HG03039 (cell line): ENCODE measurements around the gene TMEM150C.
"Not testable (repeated sequence)": the region's sequence is repeated elsewhere in the genome, so short reads cannot be mapped to it uniquely, and the experiment has no call there.

Experiments
- ATAC-seq: cut with Tn5 transposase; IDR thresholded peaks from one replicate; pipeline ENCODE4 v1.9.1; 2021; ENCODE audit warnings: mild to moderate bottlenecking, moderate library complexity; ENCODE audit not compliant: unreplicated experiment

The TMEM150C gene

GRCh38 chr4:82569727-82570126, 7.9 kb upstream of the TMEM150C start:
- no peak for ATAC-seq

GRCh38 chr4:82569076-82569475, 7.3 kb upstream of the TMEM150C start:
- no peak for ATAC-seq

DNA sequence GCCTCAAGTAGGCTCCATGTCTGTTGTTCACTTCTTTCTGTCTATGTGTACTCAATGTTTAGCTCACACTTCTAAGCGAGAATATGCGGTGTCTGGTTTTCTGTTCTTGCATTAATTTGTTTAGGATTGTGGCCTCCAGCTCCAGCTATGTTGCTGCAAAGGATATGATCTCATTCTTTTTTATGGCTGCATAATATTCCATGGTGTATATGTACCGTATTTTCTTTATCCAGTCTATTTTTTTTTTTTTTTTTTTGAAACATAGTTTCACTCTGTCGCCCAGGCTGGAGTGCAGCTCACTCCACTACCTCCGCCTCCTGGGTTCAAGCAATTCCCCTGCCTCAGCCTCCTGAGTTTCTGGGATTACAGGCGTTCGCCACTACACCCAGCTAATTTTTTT, 5.7 kb upstream of the TMEM150C start:
- ATAC-seq, result no peak

DNA sequence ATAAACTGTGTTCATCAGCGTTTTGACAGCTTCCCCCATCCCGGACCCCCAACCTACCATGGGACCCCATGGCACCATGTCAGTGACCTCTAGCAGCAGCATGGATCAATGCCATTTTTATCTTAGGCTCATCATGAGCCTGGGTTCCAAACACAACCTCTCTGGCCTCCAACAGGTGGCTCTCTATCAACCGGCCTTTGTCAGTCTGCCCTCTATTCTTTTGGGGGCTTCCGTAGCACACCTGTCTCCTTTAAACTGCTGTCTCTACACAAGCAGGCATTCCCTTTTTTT, 721 bp upstream of the TMEM150C start:
- no peak for ATAC-seq

GRCh38 chr4:82560853-82561785, 669 bp downstream of the TMEM150C start:
- ATAC-seq, result no peak

DNA sequence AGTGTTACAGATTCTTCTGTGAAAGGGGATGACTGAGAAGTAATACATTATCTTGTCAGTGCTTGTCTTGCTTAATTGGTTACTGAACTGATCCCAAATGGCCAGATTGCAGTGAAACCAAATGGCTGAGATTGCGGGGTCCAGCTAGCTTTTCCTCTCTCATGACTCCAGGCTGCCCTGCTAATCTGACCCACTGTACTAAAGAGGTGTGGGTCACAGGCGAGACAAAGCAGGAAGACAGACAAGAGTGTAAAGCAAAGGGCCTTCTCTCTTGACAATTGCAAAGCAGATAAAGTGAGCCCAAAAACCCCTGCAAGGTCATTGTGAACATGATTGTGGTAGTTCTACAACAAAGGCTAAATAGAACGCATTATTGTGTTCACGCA, 2.1 kb downstream of the TMEM150C start:
- no peak for ATAC-seq

GRCh38 chr4:82559090-82559734, 2.6 kb downstream of the TMEM150C start:
- ATAC-seq, result not testable (repeated sequence)

GRCh38 chr4:82555276-82555675, 6.5 kb downstream of the TMEM150C start:
- no peak for ATAC-seq

DNA sequence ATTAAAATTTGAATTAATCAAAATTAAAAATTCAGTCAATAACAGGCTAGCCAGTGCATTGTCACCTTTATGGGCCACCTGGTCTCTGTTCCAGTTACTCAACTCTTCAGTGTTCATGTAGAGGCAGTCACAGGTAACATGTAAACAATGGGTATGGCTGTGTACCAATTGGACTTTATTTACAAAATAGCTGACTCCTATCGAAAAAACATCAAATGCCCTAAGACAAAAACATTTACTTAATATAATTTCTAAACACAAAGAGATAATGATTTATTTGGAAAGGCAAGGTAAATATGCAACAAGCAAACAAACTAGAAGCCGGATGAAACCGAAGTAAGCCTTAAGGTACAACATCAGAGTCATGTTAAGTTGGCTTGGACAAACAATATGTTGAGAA, 8.8 kb downstream of the TMEM150C start:
- no peak for ATAC-seq

GRCh38 chr4:82551734-82552133, 10.1 kb downstream of the TMEM150C start:
- no peak for ATAC-seq

GRCh38 chr4:82547850-82548249, 13.9 kb downstream of the TMEM150C start:
- ATAC-seq, result not testable (repeated sequence)

- ATAC-seq, result no peak
Measured at GRCh38 chr4:82543131-82543530, 18.7 kb downstream of the TMEM150C start.

- ATAC-seq, result no peak
Measured at GRCh38 chr4:82542642-82543041, 19.1 kb downstream of the TMEM150C start.

- no peak for ATAC-seq
Measured at GRCh38 chr4:82529322-82529721, 32.5 kb downstream of the TMEM150C start.

- no peak for ATAC-seq
Measured at GRCh38 chr4:82528868-82529267, 32.9 kb downstream of the TMEM150C start.

DNA sequence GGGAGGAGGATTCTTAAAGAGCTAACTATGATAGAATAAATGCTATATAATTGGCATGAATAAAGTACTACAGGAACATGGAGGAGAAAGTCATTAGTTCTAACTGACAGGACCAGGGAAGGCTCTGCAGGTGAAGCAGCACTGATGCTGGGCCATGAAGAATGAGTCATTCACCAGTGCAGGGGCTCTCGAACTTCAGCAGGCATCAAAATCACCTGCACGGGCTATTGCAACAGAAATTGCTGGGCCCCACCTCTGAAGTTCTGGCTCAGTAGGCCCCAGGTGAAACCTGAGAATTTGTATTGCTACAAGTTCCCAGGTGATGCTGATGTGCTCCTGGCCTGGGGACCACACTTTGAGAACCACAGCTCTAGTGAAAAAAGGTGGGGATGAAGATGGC, 33.7 kb downstream of the TMEM150C start:
- ATAC-seq, result no peak

- no peak for ATAC-seq
Measured at GRCh38 chr4:82525307-82525911, 36.4 kb downstream of the TMEM150C start.

DNA sequence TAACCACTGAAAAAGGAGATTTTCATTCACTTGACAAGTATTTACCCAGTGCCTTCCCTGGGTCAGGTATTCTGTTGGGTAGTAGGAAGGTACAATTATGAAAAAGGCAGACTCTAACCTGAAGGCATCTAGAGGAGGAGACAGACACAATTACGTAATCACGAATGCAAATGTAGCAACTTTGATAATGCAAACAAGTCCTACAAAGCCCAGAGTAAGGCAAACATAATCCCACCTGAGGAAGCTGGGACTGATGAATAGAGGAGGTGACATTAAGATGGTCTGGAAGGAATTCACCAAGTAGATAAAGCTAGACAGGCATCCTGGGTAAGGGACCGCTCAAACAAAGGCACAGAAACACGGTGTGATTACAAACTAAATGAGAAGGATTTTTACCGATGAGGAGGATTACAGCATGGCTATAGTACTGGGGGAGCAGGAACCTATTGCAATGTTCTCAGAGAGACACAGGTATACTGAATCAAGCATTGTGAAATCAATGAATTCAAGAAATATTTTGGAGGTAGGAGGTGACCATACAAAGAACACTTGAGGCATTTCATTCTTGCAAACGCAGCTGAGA, 37.1 kb downstream of the TMEM150C start:
- ATAC-seq, result no peak

DNA sequence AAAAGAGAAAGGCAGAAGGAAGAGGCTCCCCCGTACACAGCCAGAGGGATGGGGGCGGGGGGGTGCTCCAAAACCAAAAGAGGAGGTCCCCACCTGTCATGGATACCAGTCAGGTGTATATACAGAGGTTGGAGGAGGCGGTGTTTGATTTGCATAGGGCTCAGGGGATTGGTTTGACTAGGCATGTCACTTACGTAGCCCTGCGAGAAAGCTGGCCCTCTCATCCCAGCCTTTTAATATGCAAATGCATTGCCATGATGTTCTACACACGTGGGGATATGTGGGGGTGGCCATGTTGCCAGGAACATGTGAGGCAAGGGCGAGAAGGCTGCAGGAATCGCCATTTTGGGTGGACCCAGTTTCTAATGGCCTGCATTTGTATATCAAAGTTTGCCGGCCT, 38.6 kb downstream of the TMEM150C start:
- no peak for ATAC-seq

DNA sequence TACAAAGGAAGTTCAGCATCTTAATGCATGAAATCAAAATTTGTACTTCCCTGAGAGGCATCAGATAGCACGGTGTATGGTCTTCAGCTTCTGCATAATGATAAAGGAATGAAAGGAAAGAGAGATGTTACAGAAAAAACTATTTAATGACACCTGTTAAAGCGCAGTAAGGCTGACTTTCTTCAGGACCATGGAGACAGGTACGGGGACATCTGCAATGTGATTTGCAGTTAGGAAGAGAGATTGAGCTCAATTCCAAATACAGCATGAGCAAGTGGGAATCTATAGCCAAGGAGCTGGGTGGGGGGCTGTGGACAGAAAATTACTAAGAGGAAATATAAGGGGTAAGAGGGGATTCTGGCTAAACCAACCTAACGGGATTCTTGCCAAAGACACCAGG, 39.3 kb downstream of the TMEM150C start:
- no peak for ATAC-seq

GRCh38 chr4:82521283-82521682, 40.5 kb downstream of the TMEM150C start:
- ATAC-seq, result no peak

GRCh38 chr4:82519776-82520175, 42.0 kb downstream of the TMEM150C start:
- ATAC-seq, result no peak
